Measurements from ENCODE around the gene SDHAF1. TPM values are rescaled to one million over a fixed set of nuclear protein-coding genes. Genes with fewer than 3 reads are reported as not detected.

Gene SDHAF1
- total and polyA plus RNA-seq, 2 donors (not counting 3 experiments of a cell fraction or from before 2014, with no cell fraction given): 10.3 to 16.2 TPM

DNA sequence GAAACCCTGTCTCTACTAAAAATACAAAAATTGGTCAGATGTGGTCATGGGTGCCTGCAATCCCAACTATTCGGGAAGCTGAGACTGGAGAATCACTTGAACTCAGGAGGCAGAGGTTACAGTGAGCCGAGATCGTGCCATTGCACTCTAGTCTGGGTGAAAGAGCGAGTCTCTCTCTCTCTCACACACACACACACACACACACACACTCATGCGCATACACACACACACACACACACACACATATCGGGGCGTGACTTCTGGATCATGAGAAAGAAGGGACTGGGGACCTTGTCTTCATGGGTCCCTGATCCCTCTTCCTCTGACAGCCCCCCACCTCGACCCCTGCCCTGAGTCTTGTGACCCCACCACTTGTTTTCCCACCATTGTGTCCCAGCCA lies 11.8 kb upstream of the SDHAF1 start:
- Histone ChIP-seq H2AFZ (ENCODE audit: low read depth, low read length) (no peak overlapping the region), H3K36me3 (ENCODE audit: control insufficient read depth in 2 of 2, extremely low read depth in 1 of 2, insufficient read depth in 2 of 2, low read length in 2 of 2) (no peaks in the 10 kb centered on the region), H3K4me1 (ENCODE audit: control insufficient read depth, extremely low read depth, insufficient read depth, low read length) (no peaks in the 10 kb centered on the region), H4K20me1 (replicated peaks; ENCODE audit: control insufficient read depth, extremely low read depth, insufficient read depth, low read length) (no peaks in the 10 kb centered on the region), H3K27me3 (ENCODE audit: control insufficient read depth in 2 of 2, insufficient read depth in 2 of 2, low read length in 2 of 2) (peaks cover 5 to 9% of the 10 kb centered on the region in 2 experiments), H3K9me1 (replicated peaks; ENCODE audit: control insufficient read depth, extremely low read depth, insufficient read depth, low read length) (no peaks in the 10 kb centered on the region), H3K27ac (ENCODE audit: insufficient read depth, low read depth, low read length) (no peak overlapping the region), H3K4me3 (replicated peaks in 1 of 3; ENCODE audit: insufficient read depth in 1 of 3, low read depth in 1 of 3, low read length in 3 of 3) (no peak overlapping the region), H3K9me3 (replicated peaks; ENCODE audit: control insufficient read depth, insufficient read depth, low read length) (no peaks in the 10 kb centered on the region), H3K4me2 (ENCODE audit: insufficient read depth, low read length) (no peak overlapping the region), H3K79me2 (ENCODE audit: control insufficient read depth, insufficient read depth, low read length) (no peaks in the 10 kb centered on the region), H3K9ac (replicated peaks; ENCODE audit: extremely low read depth, insufficient read depth, low read length) (no peak overlapping the region)
- intact Hi-C loops (cut with micrococcal nuclease) (no loop called here), dilution Hi-C loops (cut with MboI; ENCODE audit: extremely low pct_ligation_motif_present, low sequenced_read_pairs) (no loop called here)
- CTCF ChIA-PET: no interaction called here
- BruUV-seq (replicated peaks): no TSS peak
- POLR2A ChIA-PET: no interaction called here
- DNase-seq (ENCODE audit: low read depth, low spot score): no peak
- no peak for FAIRE-seq
- no peak for TF ChIP-seq POLR2AphosphoS5 (IDR thresholded peaks at IDR 0.05; ENCODE audit: insufficient read depth, low read depth, low read length)
- TF ChIP-seq, protein P1, sequence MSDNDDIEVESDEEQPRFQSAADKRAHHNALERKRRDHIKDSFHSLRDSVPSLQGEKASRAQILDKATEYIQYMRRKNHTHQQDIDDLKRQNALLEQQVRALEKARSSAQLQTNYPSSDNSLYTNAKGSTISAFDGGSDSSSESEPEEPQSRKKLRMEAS (IDR thresholded peaks at IDR 0.05; ENCODE audit: insufficient read depth, insufficient read length): no peak
- no peak for TF ChIP-seq POLR2A (IDR thresholded peaks at IDR 0.05; ENCODE audit: low read depth, low read length)
- TF ChIP-seq MYC (IDR thresholded peaks at IDR 0.05; ENCODE audit: low read depth, low read length): no peak
- TF ChIP-seq GATA2 (IDR thresholded peaks at IDR 0.05; ENCODE audit: insufficient read depth, insufficient read length, low read depth, low read length): no peak
- no peak for TF ChIP-seq FOS (IDR thresholded peaks at IDR 0.05; ENCODE audit: borderline replicate concordance, insufficient read depth, low read length)
- TF ChIP-seq, protein P2, sequence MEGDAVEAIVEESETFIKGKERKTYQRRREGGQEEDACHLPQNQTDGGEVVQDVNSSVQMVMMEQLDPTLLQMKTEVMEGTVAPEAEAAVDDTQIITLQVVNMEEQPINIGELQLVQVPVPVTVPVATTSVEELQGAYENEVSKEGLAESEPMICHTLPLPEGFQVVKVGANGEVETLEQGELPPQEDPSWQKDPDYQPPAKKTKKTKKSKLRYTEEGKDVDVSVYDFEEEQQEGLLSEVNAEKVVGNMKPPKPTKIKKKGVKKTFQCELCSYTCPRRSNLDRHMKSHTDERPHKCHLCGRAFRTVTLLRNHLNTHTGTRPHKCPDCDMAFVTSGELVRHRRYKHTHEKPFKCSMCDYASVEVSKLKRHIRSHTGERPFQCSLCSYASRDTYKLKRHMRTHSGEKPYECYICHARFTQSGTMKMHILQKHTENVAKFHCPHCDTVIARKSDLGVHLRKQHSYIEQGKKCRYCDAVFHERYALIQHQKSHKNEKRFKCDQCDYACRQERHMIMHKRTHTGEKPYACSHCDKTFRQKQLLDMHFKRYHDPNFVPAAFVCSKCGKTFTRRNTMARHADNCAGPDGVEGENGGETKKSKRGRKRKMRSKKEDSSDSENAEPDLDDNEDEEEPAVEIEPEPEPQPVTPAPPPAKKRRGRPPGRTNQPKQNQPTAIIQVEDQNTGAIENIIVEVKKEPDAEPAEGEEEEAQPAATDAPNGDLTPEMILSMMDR (IDR thresholded peaks at IDR 0.05; ENCODE audit: extremely low read depth in 1 of 2, insufficient read depth in 1 of 2, low read depth in 1 of 2, low read length in 2 of 2): no peak
- TF ChIP-seq EZH2 (IDR thresholded peaks at IDR 0.05; ENCODE audit: borderline replicate concordance, low read depth, low read length, severe bottlenecking): no peak
- TF ChIP-seq JUN (IDR thresholded peaks at IDR 0.05; ENCODE audit: borderline replicate concordance, insufficient read depth, insufficient read length, low read depth): no peak
